A673 (cell line): Measurements from ENCODE around the gene C20orf96. TPM values are rescaled to one million over a fixed set of nuclear protein-coding genes. Genes with fewer than 3 reads are reported as not detected.

Experiments
- BruUV-seq: library from RNA; stranded (reverse); fragments of 400-500 nt; replicated peaks from 2 replicates; lab custom pipeline; 2021; lab: Mats Ljungman, UMichigan
- CTCF ChIA-PET: fragments of 300-600 bp; sonication (Branson Sonifier 250); formaldehyde crosslinking; loops from one replicate; lab custom pipeline; 2022; ENCODE audit warnings: antibody characterized with exemption; lab: Charles Lee
- POLR2A ChIA-PET: fragments of 300-600 bp; sonication (Branson Sonifier 250); formaldehyde crosslinking; loops from one replicate; lab custom pipeline; 2022; ENCODE audit warnings: antibody characterized with exemption; ENCODE audit not compliant: low non-redundant PET; lab: Charles Lee
- DNase-seq: peaks from one replicate; pipeline ENCODE4 v3.0.0-alpha.2; 2015; ENCODE audit warnings: low spot score
- H3K27ac ChIP-seq: fragments of 200-600 bp; sonication (generic); 2 replicates; pipeline ENCODE4 v1.5.1; 2016; ENCODE audit warnings: mixed run types, low read depth, mild to moderate bottlenecking, mixed read lengths, antibody characterized with exemption, low read length; ENCODE audit not compliant: poor library complexity, severe bottlenecking
- H3K27me3 ChIP-seq: fragments of 200-600 bp; sonication (generic); replicated peaks from 2 replicates; pipeline ENCODE4 v1.6.1; 2017; ENCODE audit warnings: mixed run types, low read depth, mild to moderate bottlenecking, mixed read lengths, antibody characterized with exemption, low read length; ENCODE audit not compliant: insufficient read depth, poor library complexity
- H3K36me3 ChIP-seq: fragments of 200-600 bp; sonication (generic); 2 replicates; pipeline ENCODE4 v1.6.1; 2016; ENCODE audit warnings: mixed run types, mild to moderate bottlenecking, mixed read lengths, antibody characterized with exemption, low read length; ENCODE audit not compliant: insufficient read depth, poor library complexity, severe bottlenecking
- H3K4me1 ChIP-seq: fragments of 200-600 bp; sonication (generic); 2 replicates; pipeline ENCODE4 v1.6.1; 2017; ENCODE audit warnings: mixed run types, mild to moderate bottlenecking, mixed read lengths, antibody characterized with exemption, low read length; ENCODE audit not compliant: insufficient read depth, poor library complexity, severe bottlenecking
- H3K4me3 ChIP-seq: fragments of 200-600 bp; sonication (generic); 2 replicates; pipeline ENCODE4 v1.5.1; 2016; ENCODE audit warnings: low read depth, mixed run types, mild to moderate bottlenecking, mixed read lengths, low read length; ENCODE audit not compliant: poor library complexity, severe bottlenecking
- H3K9me3 ChIP-seq: fragments of 200-600 bp; sonication (generic); 2 replicates; pipeline ENCODE4 v1.6.1; 2016; ENCODE audit warnings: mixed run types, low read depth, mild to moderate bottlenecking, mixed read lengths, antibody characterized with exemption, low read length; ENCODE audit not compliant: poor library complexity, severe bottlenecking
- CTCF ChIP-seq: fragments of 300-800, 200-600 bp; sonication (generic); conservative IDR thresholded peaks from 2 replicates; pipeline ENCODE4 v1.5.1; 2017; ENCODE audit warnings: low read depth, mild to moderate bottlenecking, antibody characterized with exemption, low read length, moderate library complexity, mixed read lengths
- EZH2 ChIP-seq: fragments of 200-600 bp; sonication (generic); IDR thresholded peaks from 2 replicates; pipeline ENCODE4 v1.6.1; 2017; ENCODE audit warnings: borderline replicate concordance, low read depth, mild to moderate bottlenecking, mixed read lengths, antibody characterized with exemption, low read length; ENCODE audit not compliant: poor library complexity, severe bottlenecking
- intact Hi-C: fragments of 100-400 bp; cut with micrococcal nuclease; formaldehyde crosslinking; loops from one replicate; pipeline ENCODE4 v1.10.0; 2022; ENCODE audit not compliant: unreplicated experiment
- total RNA-seq: library from RNA; stranded (reverse); gene quantifications from 2 replicates; pipeline ENCODE4 v1.2.3, GENCODE V29; 2021

The C20orf96 gene
- total RNA-seq, 1 experiment from 2014 or later: 21.7 TPM

- TF ChIP-seq CTCF (no peak), EZH2 (no peak)
- intact Hi-C loops: loop anchor here (1.0 kb wide), 1 partner anchor 16 kb away; no protein-coding TSS in a partner anchor
- peak; percentile 83 for DNase-seq
- ChIA-PET CTCF (no interaction called here), POLR2A (interaction anchor here (0.7 kb wide), 1 partner anchor 16 kb away, joined by 10 read pairs; no protein-coding TSS in a partner anchor)
- H3K4me1 ChIP-seq: peaks cover 23% of the 10 kb centered on the region
- BruUV-seq: no TSS peak
- peak overlapping the region; percentile 95 for H3K27ac ChIP-seq
- H3K36me3 ChIP-seq: peaks cover 12% of the 10 kb centered on the region
- H3K4me3 ChIP-seq: peak overlapping the region; percentile 88
- no peaks in the 10 kb centered on the region for H3K9me3 ChIP-seq
- no peaks in the 10 kb centered on the region for H3K27me3 ChIP-seq
Measured at GRCh38 chr20:325889-326644, 35.5 kb upstream of the C20orf96 start.

GRCh38 chr20:325045-325888, 34.7 kb upstream of the C20orf96 start, which contains the start of gene SOX12:
SOX12 (plus strand) TSS chr20:325552; CDS start chr20:325925, 373 bp downstream.
- Histone ChIP-seq H3K27ac (peak within 1 kb of the TSS; percentile 95), H3K27me3 (no peaks in the 10 kb centered on the region), H3K9me3 (no peaks in the 10 kb centered on the region), H3K4me1 (peaks cover 20% of the 10 kb centered on the region), H3K36me3 (peaks cover 12% of the 10 kb centered on the region), H3K4me3 (peak within 1 kb of the TSS; percentile 88)
- DNase-seq: peak; percentile 96
- CTCF ChIA-PET: interaction anchor here (1.5 kb wide), 1 partner anchor 15 kb away, joined by 4 read pairs; no protein-coding TSS in a partner anchor
- POLR2A ChIA-PET: interaction anchor here (0.7 kb wide), 1 partner anchor 15 kb away, joined by 10 read pairs; no protein-coding TSS in a partner anchor
- no peak for TF ChIP-seq EZH2
- no peak for TF ChIP-seq CTCF
- intact Hi-C loops: loop anchor here (1.0 kb wide), 1 partner anchor 15 kb away; no protein-coding TSS in a partner anchor
- BruUV-seq: no TSS peak
